Measurements from ENCODE around the gene TXNRD1. TPM values are rescaled to one million over a fixed set of nuclear protein-coding genes. Genes with fewer than 3 reads are reported as not detected.
A peak's percentile ranks its signal among the peaks of the same experiment; 100 is the strongest.

TXNRD1 gene
- total and polyA plus RNA-seq, 2 of the 8 experiments (the other 6 are each of a cell fraction or from before 2014, with no cell fraction given): 56.8 to 127 TPM

DNA sequence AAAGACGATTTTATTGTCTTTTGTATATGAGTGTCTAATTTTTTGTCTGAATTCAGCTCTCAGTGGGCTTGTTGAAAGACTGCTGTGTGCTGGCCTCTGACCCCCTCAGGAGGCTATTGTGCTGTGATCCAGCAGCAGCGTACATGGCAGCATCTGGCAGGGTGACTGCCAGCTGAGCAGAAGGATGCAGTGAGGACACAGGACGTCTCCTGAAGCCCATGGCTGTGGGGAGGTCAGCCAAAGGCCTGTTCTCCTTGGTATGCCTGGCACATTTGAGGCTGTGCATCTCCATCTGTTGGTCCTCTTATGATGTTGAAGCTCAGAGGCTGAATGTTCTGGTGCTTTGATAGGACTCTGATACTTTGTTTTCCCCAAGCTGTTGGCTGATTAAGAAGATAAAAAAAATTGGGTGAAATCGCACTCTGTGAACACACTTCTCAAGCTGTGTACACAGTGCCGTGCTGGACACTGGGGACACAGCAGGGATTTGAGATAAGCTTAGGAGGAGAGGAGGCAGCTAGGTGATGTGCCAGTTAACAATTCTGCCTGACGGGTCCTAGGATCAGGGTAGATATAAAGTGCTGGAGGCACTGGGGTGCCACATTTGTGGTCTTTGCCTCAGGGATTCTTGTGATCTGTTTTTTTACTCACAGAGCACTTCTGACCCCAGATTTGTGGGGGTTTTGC is 125.5 kb downstream of the TXNRD1 start:
- Histone ChIP-seq H2AFZ (ENCODE audit: low read length) (no peak overlapping the region), H3K79me2 (ENCODE audit: control insufficient read depth in 1 of 2, insufficient read depth in 2 of 2, low read length in 2 of 2) (no peaks in the 10 kb centered on the region), H3K4ac (replicated peaks; ENCODE audit: insufficient read length, low read depth, low read length) (peak overlapping the region; percentile 27), H3K23me2 (ENCODE audit: low read depth, low read length) (no peaks in the 10 kb centered on the region), H2BK20ac (ENCODE audit: low read length) (no peak overlapping the region), H3K14ac (ENCODE audit: insufficient read length) (no peak overlapping the region), H2BK12ac (ENCODE audit: low read depth, low read length) (no peak overlapping the region), H2BK120ac (replicated peaks; ENCODE audit: low read depth, low read length) (no peak overlapping the region), H3K18ac (ENCODE audit: extremely low read depth, low read length) (no peak overlapping the region), H3K27me3 (replicated peaks in 1 of 4; ENCODE audit: control insufficient read depth in 3 of 4, extremely low read depth in 1 of 4, insufficient read depth in 3 of 4, low read length in 3 of 4) (no peaks in the 10 kb centered on the region), H2BK5ac (ENCODE audit: low read depth, low read length) (no peak overlapping the region; the same call in 1 of the 2 replicates), H3K4me1 (replicated peaks in 1 of 4; ENCODE audit: control insufficient read depth in 3 of 4, insufficient read depth in 4 of 4, low read length in 3 of 4) (no peaks in the 10 kb centered on the region), H3K9me3 (ENCODE audit: insufficient read depth in 2 of 2, low read depth in 1 of 2, low read length in 1 of 2) (no peaks in the 10 kb centered on the region), H4K5ac (ENCODE audit: insufficient read length, low read depth, low read length) (no peak overlapping the region), H4K20me1 (replicated peaks in 1 of 2; ENCODE audit: control insufficient read depth in 1 of 2, insufficient read depth in 2 of 2, low read length in 2 of 2) (peaks cover 0 to 2% of the 10 kb centered on the region in 2 experiments), H3K56ac (replicated peaks; ENCODE audit: insufficient read length, low read depth, low read length) (no peak overlapping the region), H3K4me2 (ENCODE audit: insufficient read depth in 1 of 2, low read depth in 2 of 2, low read length in 2 of 2) (no peak overlapping the region), H3K36me3 (ENCODE audit: control insufficient read depth in 2 of 4, insufficient read depth in 4 of 4, low read length in 3 of 4) (peaks cover 7 to 57% (median 36%) of the 10 kb centered on the region in 4 experiments; a peak in 7 of 8 replicates), H3K4me3 (ENCODE audit: extremely low read depth in 1 of 4, insufficient read depth in 2 of 4, low read depth in 3 of 4, low read length in 4 of 4) (no peak overlapping the region), H2BK15ac (ENCODE audit: low read length) (no peak overlapping the region), H4K91ac (replicated peaks; ENCODE audit: insufficient read length, low read length) (no peak overlapping the region), H3K79me1 (ENCODE audit: low read depth, low read length) (no peaks in the 10 kb centered on the region), H3K27ac (ENCODE audit: low read depth, low read length) (no peak overlapping the region), H3K23ac (ENCODE audit: insufficient read length) (no peak overlapping the region), H3K9ac (replicated peaks in 1 of 4; ENCODE audit: extremely low read depth in 1 of 4, low read depth in 3 of 4, low read length in 3 of 4) (no peak overlapping the region), H2AK5ac (ENCODE audit: low read depth, low read length) (no peak overlapping the region), H4K8ac (ENCODE audit: extremely low read depth, insufficient read depth, low read length) (no peak overlapping the region; the same call in 1 of the 2 replicates)
- ChIA-PET CTCF (ENCODE audit: partially characterized antibody) (interaction anchor here (0.9 to 2.9 kb wide), 8 partner anchors 9 to 41 kb away, joined by 3 to 16 read pairs (median 4); no protein-coding TSS in a partner anchor), POLR2A (ENCODE audit: partially characterized antibody) (interaction anchor here (1.6 to 2.6 kb wide), 3 partner anchors 13 to 34 kb away, joined by 3 to 10 read pairs (median 4); no protein-coding TSS in a partner anchor)
- WGBS, 2 experiments (ENCODE audit: extremely low coverage in 1 of 2, insufficient coverage in 1 of 2, insufficient read length in 1 of 2, insufficient replicate concordance in 2 of 2, low coverage in 1 of 2, low lambda C conversion rate in 2 of 2, missing lambda C conversion rate in 1 of 2): 91% methylated on average over 6 of the region's 6 CpGs; no CpG with 5 or more reads in 1 of the 2 experiments
- FAIRE-seq: no peak
- TF ChIP-seq BCL11A (IDR thresholded peaks at IDR 0.05; ENCODE audit: low read depth in 2 of 2, low read length in 2 of 2): no peak
- DNase-seq (ENCODE audit: low read depth in 1 of 2, low spot score in 2 of 2): no peak

Measured in H1 (cell line).